ENCODE measurements around the gene KDM4B.

KDM4B gene

GRCh38 chr19:5078666-5079065 is 109.8 kb downstream of the KDM4B start:
- H3K27me3 ChIP-seq (ENCODE audit: control insufficient read depth, low read length) = no peaks in the 10 kb centered on the region
- no peak overlapping the region for H3K27ac ChIP-seq (ENCODE audit: low read depth, low read length)
- H3K4me2 ChIP-seq (ENCODE audit: low read length) = no peak overlapping the region
- H4K20me1 ChIP-seq (ENCODE audit: control insufficient read depth, insufficient read depth, low read depth, low read length) = no peaks in the 10 kb centered on the region
- no peak for TF ChIP-seq EZH2phosphoT487 (IDR thresholded peaks at IDR 0.05; ENCODE audit: borderline replicate concordance, low read length)
- no peak for TF ChIP-seq CTCF (IDR thresholded peaks at IDR 0.05; ENCODE audit: low read depth, low read length, poor library complexity, severe bottlenecking)
- H3K4me3 ChIP-seq (ENCODE audit: low read length) = no peak overlapping the region
- H3F3A ChIP-seq (ENCODE audit: control insufficient read depth, insufficient read depth) = no peaks in the 10 kb centered on the region
- no peaks in the 10 kb centered on the region for H3K4me1 ChIP-seq (ENCODE audit: control insufficient read depth, low read length)
- H3K9me3 ChIP-seq (ENCODE audit: control insufficient read depth, insufficient read depth, low read length) = no peaks in the 10 kb centered on the region
- no peaks in the 10 kb centered on the region for H3K79me2 ChIP-seq (ENCODE audit: control insufficient read depth, low read length)
- H3K9me2 ChIP-seq (replicated peaks; ENCODE audit: control insufficient read depth, low read length) = no peaks in the 10 kb centered on the region
- peaks cover 3% of the 10 kb centered on the region; the same call in 1 of the 2 replicates for H3K36me3 ChIP-seq (ENCODE audit: control insufficient read depth, low read length)

GRCh38 chr19:5079071-5079774 is 110.3 kb downstream of the KDM4B start:
- TF ChIP-seq EZH2phosphoT487 (IDR thresholded peaks at IDR 0.05; ENCODE audit: borderline replicate concordance, low read length) = no peak
- TF ChIP-seq CTCF (IDR thresholded peaks at IDR 0.05; ENCODE audit: low read depth, low read length, poor library complexity, severe bottlenecking) = no peak
- Histone ChIP-seq H4K20me1 (ENCODE audit: control insufficient read depth, insufficient read depth, low read depth, low read length) (no peaks in the 10 kb centered on the region), H3K4me1 (ENCODE audit: control insufficient read depth, low read length) (no peaks in the 10 kb centered on the region), H3K4me3 (ENCODE audit: low read length) (no peak overlapping the region), H3K27me3 (ENCODE audit: control insufficient read depth, low read length) (no peaks in the 10 kb centered on the region), H3K9me3 (ENCODE audit: control insufficient read depth, insufficient read depth, low read length) (no peaks in the 10 kb centered on the region), H3K9me2 (replicated peaks; ENCODE audit: control insufficient read depth, low read length) (no peaks in the 10 kb centered on the region), H3F3A (ENCODE audit: control insufficient read depth, insufficient read depth) (no peaks in the 10 kb centered on the region), H3K36me3 (ENCODE audit: control insufficient read depth, low read length) (peaks cover 3% of the 10 kb centered on the region; the same call in 1 of the 2 replicates), H3K27ac (ENCODE audit: low read depth, low read length) (no peak overlapping the region), H3K79me2 (ENCODE audit: control insufficient read depth, low read length) (no peaks in the 10 kb centered on the region), H3K4me2 (ENCODE audit: low read length) (no peak overlapping the region)

- H3F3A ChIP-seq (ENCODE audit: control insufficient read depth, insufficient read depth) = no peaks in the 10 kb centered on the region
- no peak overlapping the region for H3K4me2 ChIP-seq (ENCODE audit: low read length)
- no peaks in the 10 kb centered on the region for H4K20me1 ChIP-seq (ENCODE audit: control insufficient read depth, insufficient read depth, low read depth, low read length)
- H3K27ac ChIP-seq (ENCODE audit: low read depth, low read length) = no peak overlapping the region
- no peaks in the 10 kb centered on the region for H3K79me2 ChIP-seq (ENCODE audit: control insufficient read depth, low read length)
- H3K9me3 ChIP-seq (ENCODE audit: control insufficient read depth, insufficient read depth, low read length) = no peaks in the 10 kb centered on the region
- no peak for TF ChIP-seq EZH2phosphoT487 (IDR thresholded peaks at IDR 0.05; ENCODE audit: borderline replicate concordance, low read length)
- TF ChIP-seq CTCF (IDR thresholded peaks at IDR 0.05; ENCODE audit: low read depth, low read length, poor library complexity, severe bottlenecking) = no peak
- no peak overlapping the region for H3K4me3 ChIP-seq (ENCODE audit: low read length)
- H3K4me1 ChIP-seq (ENCODE audit: control insufficient read depth, low read length) = no peaks in the 10 kb centered on the region
- no peaks in the 10 kb centered on the region for H3K27me3 ChIP-seq (ENCODE audit: control insufficient read depth, low read length)
- H3K9me2 ChIP-seq (replicated peaks; ENCODE audit: control insufficient read depth, low read length) = no peaks in the 10 kb centered on the region
- H3K36me3 ChIP-seq (ENCODE audit: control insufficient read depth, low read length) = peaks cover 3% of the 10 kb centered on the region; the same call in 1 of the 2 replicates
Measured at GRCh38 chr19:5080030-5080654, 111.2 kb downstream of the KDM4B start.
